DMS53 treated with DMSO at 0.1 percent for 48 hours (cell line): ENCODE measurements around the gene TMX2.
"Not testable (repeated sequence)": the region's sequence is repeated elsewhere in the genome, so short reads cannot be mapped to it uniquely, and the experiment has no call there.

Source experiments
- DNase-seq: peaks from one replicate; lab custom pipeline; 2025; ENCODE audit not compliant: unreplicated experiment; lab: John Stamatoyannopoulos, UW

Gene TMX2

GRCh38 chr11:57711414-57712255, 758 bp upstream of the TMX2 start, which contains the start of gene MED19:
Gene MED19 (minus strand): TSS chr11:57712215. CDS start chr11:57712179, 36 bp downstream.
- peak; percentile 54 for DNase-seq

GRCh38 chr11:57713835-57714234, 1.4 kb downstream of the TMX2 start:
- no peak for DNase-seq

GRCh38 chr11:57716726-57717125, 4.3 kb downstream of the TMX2 start:
- DNase-seq = not testable (repeated sequence)

GRCh38 chr11:57727185-57727584, 14.8 kb downstream of the TMX2 start:
- no peak for DNase-seq

GRCh38 chr11:57728829-57729228, 16.4 kb downstream of the TMX2 start:
- no peak for DNase-seq

GRCh38 chr11:57729479-57729878, 17.1 kb downstream of the TMX2 start:
- no peak for DNase-seq

- DNase-seq = no peak
Measured at GRCh38 chr11:57732661-57733060, 20.3 kb downstream of the TMX2 start.

GRCh38 chr11:57735619-57736298, 23.4 kb downstream of the TMX2 start:
- DNase-seq = no peak

GRCh38 chr11:57741132-57742086, 29.0 kb downstream of the TMX2 start, which contains the start of gene SELENOH:
Gene SELENOH (plus strand): TSS chr11:57741491. CDS start chr11:57741596, 105 bp downstream.
- peak; percentile 66 for DNase-seq

- DNase-seq = no peak
Measured at GRCh38 chr11:57742087-57742452, 29.7 kb downstream of the TMX2 start.

- DNase-seq = no peak
Measured at GRCh38 chr11:57744357-57744756, 32.0 kb downstream of the TMX2 start.

- no peak for DNase-seq
Measured at GRCh38 chr11:57745206-57745605, 32.8 kb downstream of the TMX2 start.

- no peak for DNase-seq
Measured at GRCh38 chr11:57746920-57747319, 34.5 kb downstream of the TMX2 start.

- DNase-seq = no peak
Measured at GRCh38 chr11:57751176-57751575, 38.8 kb downstream of the TMX2 start.

- DNase-seq = peak; percentile 10
Measured at GRCh38 chr11:57751676-57752253, 39.4 kb downstream of the TMX2 start, which contains the start of gene BTBD18. Gene BTBD18 (minus strand): TSS chr11:57751819. CDS start chr11:57751188, 631 bp downstream.

GRCh38 chr11:57752954-57753353, 40.6 kb downstream of the TMX2 start:
- DNase-seq = no peak

- no peak for DNase-seq
Measured at GRCh38 chr11:57758174-57758573, 45.8 kb downstream of the TMX2 start.

GRCh38 chr11:57761301-57762234, 49.2 kb downstream of the TMX2 start, which contains the start of gene CTNND1:
Gene CTNND1 (plus strand): TSS chr11:57761802. CDS start chr11:57791479, 29,677 bp downstream.
- DNase-seq = peak; percentile 74

GRCh38 chr11:57762235-57762861, 50.0 kb downstream of the TMX2 start:
- no peak for DNase-seq
